GM18873 (cell line): ENCODE results near the gene CENPB.

Experiments used
- ATAC-seq: cut with Tn5 transposase; IDR thresholded peaks from one replicate; pipeline ENCODE4 v1.9.1; 2021; ENCODE audit warnings: mild to moderate bottlenecking, moderate library complexity, moderate number of reproducible peaks; ENCODE audit not compliant: unreplicated experiment, low FRiP score

Gene CENPB

DNA sequence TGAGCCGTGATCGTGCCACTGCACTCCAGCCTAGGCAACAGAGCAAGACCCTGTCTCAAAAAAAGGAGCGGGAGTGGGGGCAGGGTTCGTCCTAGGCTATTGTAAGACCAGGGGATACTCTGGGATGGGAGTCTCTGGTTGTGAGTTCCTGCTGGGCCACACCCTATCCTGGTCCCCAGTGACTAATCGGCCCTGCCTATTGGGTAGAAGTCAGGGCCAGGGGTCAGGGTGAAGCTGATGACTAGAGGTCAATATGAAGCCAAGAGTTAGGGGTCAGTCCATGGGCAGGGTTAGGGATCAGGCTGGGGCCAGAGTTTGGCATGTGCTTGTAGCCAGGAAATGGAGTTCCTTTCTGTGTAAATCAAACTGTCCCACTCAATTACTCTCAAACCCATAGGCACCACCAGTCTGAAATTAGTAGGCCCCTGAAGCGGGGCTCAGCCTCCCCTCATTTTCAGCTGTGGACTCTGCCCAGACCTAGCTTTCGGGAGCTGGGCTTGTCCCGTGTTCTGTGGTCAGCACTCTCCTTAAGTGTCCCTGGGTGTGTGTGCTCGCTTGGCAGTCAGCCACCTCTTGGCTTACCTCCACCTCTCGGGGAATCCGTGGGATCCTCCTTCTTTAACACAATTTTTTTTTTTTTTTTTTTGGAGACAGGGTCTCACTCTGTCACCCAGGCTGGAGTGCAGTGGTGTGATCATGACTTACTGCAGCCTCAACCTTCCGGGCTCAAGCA, 52.3 kb downstream of the CENPB start:
- no peak for ATAC-seq
